AG08395 (cell line): Measurements from ENCODE around the gene TEX22.

ENCODE experiments used
- DNase-seq: peaks from one replicate; pipeline ENCODE4 v3.0.0; 2012; ENCODE audit warnings: mixed read lengths, low spot score

Gene TEX22

GRCh38 chr14:105439710-105440553 is 41.6 kb downstream of the TEX22 start:
- peak; percentile 27 for DNase-seq

- DNase-seq: no peak
Observed at GRCh38 chr14:105440554-105440900, 42.2 kb downstream of the TEX22 start.

DNA sequence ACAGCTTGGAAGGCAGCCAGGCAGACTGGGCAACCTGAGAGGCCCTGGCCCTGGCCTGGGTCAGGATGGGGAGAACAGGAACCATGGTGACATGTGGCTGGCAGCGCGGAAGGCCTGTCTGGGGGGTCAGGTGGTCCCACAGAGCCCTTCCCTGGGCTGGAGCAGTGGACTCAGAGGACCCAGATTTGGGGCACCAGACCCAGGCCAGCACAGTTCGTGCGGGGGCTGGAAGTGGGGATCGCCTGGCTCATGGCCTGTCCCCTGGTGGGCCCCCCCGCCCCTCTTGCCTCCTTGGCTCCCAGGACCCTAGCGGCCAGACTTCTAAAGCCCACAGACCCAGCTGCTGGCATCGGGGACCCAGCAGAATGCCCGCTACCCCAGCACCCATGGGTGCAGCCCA is 42.7 kb downstream of the TEX22 start:
- DNase-seq: no peak

DNA sequence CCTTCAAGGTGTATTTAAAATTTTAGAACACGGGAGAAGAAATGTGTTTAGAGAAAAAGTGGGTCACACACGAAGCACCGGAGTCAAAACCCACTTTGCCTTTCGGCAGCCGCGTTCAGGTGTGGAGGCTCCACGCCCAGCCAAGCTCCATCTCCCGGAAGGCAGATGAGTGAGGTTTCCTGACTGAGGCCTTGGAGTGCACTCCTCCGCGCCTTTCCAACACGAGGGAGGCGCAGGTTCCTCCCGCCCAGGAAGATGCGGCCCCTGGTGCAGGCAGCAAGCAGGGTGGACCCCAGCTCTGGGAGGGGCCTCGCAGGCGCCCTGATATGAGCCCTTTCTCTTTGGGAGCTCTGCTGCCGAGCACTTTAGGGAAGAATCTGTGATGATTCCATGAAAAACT is 43.8 kb downstream of the TEX22 start:
- DNase-seq: no peak

GRCh38 chr14:105442834-105443233 is 44.5 kb downstream of the TEX22 start:
- no peak for DNase-seq

DNA sequence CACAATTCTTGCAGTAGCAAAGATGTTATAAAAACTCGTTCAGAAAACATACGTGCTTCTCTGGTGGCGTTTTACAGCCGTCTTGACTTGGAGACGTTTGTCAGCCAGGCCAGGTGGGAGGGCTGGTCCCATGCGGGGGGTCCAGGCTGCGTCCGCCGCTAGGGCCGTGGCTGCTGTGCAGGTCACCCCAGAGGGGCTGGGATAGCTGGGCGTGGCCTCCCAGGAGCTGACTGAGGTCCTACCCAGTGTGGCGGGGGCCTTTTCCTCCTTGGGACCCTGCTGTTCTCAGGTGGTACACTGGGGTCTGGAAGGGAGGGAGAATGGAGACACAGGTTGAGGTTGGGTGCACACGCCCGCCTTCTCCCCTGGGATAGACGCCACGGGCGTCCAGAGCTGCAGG is 46.5 kb downstream of the TEX22 start:
- no peak for DNase-seq

GRCh38 chr14:105445290-105445689 is 47.0 kb downstream of the TEX22 start:
- DNase-seq: no peak

DNA sequence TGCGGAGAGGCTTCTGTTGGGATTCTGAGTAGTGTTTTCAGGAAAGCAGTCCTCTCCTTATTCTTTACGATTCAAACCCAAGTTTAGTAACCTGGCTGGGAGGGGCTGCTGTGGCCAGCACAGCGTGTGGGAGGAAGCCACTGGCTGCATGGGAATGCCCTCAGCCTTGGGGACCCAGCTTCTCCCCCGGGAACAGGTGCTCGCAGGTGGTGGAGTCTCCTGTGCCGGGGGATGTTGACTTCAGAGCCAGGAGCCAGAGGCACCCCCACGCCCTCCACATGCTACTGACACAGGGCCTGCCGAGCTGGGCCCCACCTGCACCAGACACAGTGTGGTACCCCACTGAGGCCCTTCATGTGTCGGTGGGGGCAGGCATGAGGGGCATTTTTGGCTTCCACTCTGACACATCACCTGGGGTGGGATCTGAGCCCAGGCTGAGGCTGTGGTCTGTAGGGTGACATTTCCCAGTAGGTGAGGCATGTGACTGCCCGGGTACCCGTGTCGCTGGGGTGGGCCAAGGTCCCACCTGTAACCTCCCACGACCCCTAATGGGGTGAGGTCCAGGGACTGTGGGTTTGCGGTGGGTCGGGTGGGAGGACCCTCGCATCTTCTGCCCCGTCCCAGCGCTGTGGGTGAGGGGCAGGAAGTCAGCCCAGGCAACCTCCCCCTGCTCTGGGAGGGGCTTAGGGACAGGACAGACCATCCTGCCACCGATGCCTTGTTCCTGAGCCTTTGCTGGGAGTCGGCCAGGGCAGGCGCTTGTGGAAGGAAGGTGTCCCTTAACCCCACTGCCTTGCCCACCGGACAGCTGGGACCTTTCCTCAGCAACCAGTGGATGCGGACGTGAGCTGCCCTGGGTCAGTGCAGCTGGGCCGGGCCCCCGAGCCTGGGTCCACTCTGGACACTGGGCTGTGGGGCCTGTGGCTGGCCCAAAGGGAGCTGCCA is 47.8 kb downstream of the TEX22 start:
- no peak for DNase-seq

DNA sequence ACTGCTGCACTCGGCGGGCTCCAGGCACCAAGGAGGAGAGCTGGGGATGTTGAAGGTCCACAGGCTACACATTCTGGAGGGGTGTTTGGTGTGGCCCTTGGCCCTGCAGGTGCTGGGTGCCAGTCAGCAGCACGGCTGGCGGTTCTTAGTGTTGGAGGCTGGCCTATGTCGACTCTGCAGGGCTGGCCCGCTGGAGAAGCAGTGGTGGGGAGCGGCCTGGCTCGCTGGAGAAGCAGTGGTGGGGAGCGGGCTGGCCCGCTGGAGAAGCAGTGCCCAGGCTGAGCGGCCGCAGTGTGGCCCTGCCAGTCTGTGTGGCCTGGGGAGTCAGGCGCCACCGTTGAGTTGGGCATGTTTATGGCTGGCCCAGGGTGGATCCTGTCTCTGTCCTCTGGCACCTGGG is 48.6 kb downstream of the TEX22 start:
- no peak for DNase-seq

GRCh38 chr14:105447651-105448640 is 49.6 kb downstream of the TEX22 start:
- no peak for DNase-seq

DNA sequence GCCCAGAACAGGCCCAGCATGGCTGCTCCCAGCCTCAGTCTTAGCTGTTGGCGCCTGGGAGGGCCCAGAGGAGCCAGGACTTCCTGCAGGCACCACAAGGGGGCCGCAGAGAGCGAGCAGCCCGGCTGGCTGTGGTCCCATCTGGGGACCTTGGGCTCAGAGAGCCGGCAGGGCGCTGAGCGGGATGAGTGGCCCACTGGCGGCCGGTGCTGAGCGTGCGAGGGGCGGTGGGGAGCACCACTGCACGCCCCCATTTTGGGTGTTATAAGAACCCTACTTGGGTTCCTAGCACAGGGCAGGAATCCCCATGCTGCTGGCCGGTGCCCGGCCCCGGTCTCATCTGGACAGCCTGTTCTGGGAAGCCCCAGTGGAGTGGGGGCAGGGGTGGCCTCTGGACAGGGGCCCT is 50.4 kb downstream of the TEX22 start:
- peak; percentile 94 for DNase-seq

DNA sequence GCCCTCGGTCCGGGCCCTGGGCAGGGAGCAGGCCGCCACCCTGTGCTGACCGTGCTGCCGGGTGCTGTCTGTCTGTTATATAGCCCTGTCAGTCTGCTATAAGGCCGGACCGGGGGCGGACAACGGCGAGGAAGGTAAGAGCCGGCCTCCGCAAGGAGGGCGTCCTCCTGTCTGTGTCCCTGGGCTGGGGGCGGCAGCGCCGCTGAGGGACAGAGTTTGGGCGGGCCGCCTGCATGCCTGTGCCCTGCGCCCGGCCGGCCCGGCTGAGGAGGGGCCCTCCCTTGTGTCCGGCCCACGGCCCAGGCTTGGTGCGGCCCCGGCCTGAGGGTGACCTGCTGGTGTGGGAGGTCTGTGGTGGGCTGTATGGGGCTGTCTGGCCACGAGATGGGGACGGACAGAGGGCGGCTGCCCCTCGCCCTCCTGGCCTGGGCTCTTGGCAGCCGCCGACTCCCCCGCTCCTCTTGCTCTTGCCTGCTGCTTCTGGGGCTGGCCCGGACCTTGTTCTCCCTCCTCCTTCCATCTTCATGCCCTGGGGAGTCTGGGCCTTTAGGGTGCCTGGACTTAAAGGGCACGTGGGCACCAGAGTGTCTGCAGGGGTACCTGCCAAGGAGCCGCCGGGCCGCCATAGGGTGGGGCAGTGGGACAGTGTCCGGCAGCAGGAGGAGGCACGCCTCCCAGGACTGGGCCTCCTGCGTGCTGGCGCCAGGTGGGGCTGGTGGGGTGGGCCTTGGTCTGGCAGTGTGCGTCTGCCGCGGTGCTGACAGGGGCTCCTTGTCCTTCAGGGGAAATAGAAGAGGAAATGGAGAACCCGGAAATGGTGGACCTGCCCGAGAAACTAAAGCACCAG is 51.2 kb downstream of the TEX22 start:
- no peak for DNase-seq

DNA sequence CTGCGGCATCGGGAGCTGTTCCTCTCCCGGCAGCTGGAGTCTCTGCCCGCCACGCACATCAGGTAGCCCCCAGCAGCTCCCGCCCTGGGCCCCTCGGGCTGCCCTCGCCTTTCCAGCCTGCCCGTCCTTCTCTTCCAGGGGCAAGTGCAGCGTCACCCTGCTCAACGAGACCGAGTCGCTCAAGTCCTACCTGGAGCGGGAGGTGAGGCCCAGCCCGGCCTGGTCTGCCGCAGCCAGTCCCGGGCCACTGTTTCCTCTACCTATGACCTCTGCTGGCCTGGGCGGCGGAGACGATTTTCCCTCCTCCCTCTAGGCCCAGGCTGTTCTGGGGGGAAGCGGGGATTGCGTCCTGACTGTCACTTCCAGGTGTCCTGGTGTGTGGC is 51.8 kb downstream of the TEX22 start:
- DNase-seq: no peak

GRCh38 chr14:105450864-105451720 is 52.8 kb downstream of the TEX22 start:
- DNase-seq: no peak

GRCh38 chr14:105452963-105453362 is 54.6 kb downstream of the TEX22 start:
- DNase-seq: no peak

DNA sequence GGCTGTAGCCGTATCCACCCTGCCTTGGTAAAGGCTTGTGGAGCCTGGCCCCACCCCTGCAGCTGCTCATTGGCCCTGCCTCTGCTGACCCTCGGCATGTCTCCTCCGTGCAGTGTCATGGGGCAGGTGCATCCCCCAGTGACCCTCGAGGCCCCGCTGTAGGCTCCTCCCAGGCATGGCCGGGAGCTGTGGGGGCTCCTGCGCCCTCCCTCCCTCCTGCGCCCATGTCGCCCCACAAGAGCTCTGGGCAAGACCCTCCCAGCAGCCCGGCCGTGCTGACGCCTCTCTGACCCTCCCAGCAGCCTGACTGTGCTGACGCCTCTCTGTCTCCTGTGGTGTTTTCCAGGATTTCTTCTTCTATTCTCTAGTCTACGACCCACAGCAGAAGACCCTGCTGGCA is 55.5 kb downstream of the TEX22 start:
- no peak for DNase-seq

- no peak for DNase-seq
Observed at GRCh38 chr14:105455086-105455640, 56.8 kb downstream of the TEX22 start.

- no peak for DNase-seq
Observed at GRCh38 chr14:105455766-105456660, 57.7 kb downstream of the TEX22 start.
